K562 (cell line): Measurements from ENCODE around the gene STX3. TPM values are rescaled to one million over a fixed set of nuclear protein-coding genes. Genes with fewer than 3 reads are reported as not detected.

Experiments used
- ARID1B ChIP-seq: fragments of 450-650 bp; IDR thresholded peaks from 2 replicates; pipeline ENCODE4 v1.6.1; 2016; ENCODE audit warnings: antibody characterized with exemption, mild to moderate bottlenecking, inconsistent platforms
- ATF3 ChIP-seq, 2 experiments: fragments of 450-650 bp in 1 of 2; sonication (generic) in 1 of 2; formaldehyde crosslinking in 1 of 2; IDR thresholded peaks in 1 of 2; conservative IDR thresholded peaks in 1 of 2; 2 replicates each; pipeline versions ENCODE4 v1.6.1 to v1.8.1; 2016 to 2023; ENCODE audit warnings: mild to moderate bottlenecking in 2 of 2, moderate library complexity in 2 of 2, inconsistent platforms in 1 of 2, missing genetic modification reagents in 1 of 2
- CBFA2T3 ChIP-seq: fragments of 450-650 bp; IDR thresholded peaks from 2 replicates; pipeline ENCODE4 v1.6.1; 2017
- CTBP1 ChIP-seq: fragments of 450-650 bp; IDR thresholded peaks from 2 replicates; pipeline ENCODE4 v1.6.1; 2016; ENCODE audit warnings: borderline replicate concordance
- DACH1 ChIP-seq: fragments of 450-650 bp; IDR thresholded peaks from 2 replicates; pipeline ENCODE4 v1.6.1; 2018; ENCODE audit not compliant: partially characterized antibody
- DPF2 ChIP-seq: fragments of 450-650 bp; IDR thresholded peaks from 2 replicates; pipeline ENCODE4 v1.6.1; 2016
- FOS ChIP-seq: IDR thresholded peaks from 3 replicates; pipeline ENCODE4 v1.6.1; 2011; ENCODE audit not compliant: insufficient read length; ENCODE audit errors: extremely low read depth
- FOXA3 ChIP-seq, 2 experiments: fragments of 450-650 bp in 1 of 2; sonication (generic) in 1 of 2; formaldehyde crosslinking; IDR thresholded peaks in 1 of 2; conservative IDR thresholded peaks in 1 of 2; 2 replicates each; pipeline versions ENCODE4 v1.4.0 to v1.8.0; 2020 to 2022; ENCODE audit warnings: mild to moderate bottlenecking in 2 of 2, missing genetic modification reagents in 1 of 2
- HDAC1 ChIP-seq, 2 experiments: fragments of 450-650 bp; IDR thresholded peaks; 2 replicates each; pipeline ENCODE4 v1.6.1; 2016 to 2017; ENCODE audit warnings: inconsistent platforms in 1 of 2, mild to moderate bottlenecking in 1 of 2, moderate library complexity in 1 of 2
- HMBOX1 ChIP-seq: sonication (generic); IDR thresholded peaks from 2 replicates; pipeline ENCODE4 v1.6.1; 2016
- HNRNPUL1 ChIP-seq: fragments of 200-400 bp; formaldehyde crosslinking; IDR thresholded peaks from 2 replicates; pipeline ENCODE4 v1.6.1; 2017; ENCODE audit warnings: low read length
- LEF1 ChIP-seq: fragments of 450-650 bp; IDR thresholded peaks from 2 replicates; pipeline ENCODE4 v1.6.1; 2016; ENCODE audit warnings: mild to moderate bottlenecking
- MTA3 ChIP-seq: fragments of 450-650 bp; formaldehyde crosslinking; IDR thresholded peaks from 2 replicates; pipeline ENCODE4 v1.6.1; 2017; ENCODE audit warnings: mild to moderate bottlenecking, borderline replicate concordance
- NFE2 ChIP-seq: IDR thresholded peaks from 2 replicates; pipeline ENCODE4 v1.6.1; 2014; ENCODE audit warnings: antibody characterized with exemption, low read depth
- RCOR1 ChIP-seq, 2 experiments: IDR thresholded peaks; 2 replicates each; pipeline ENCODE4 v1.6.1; 2012; ENCODE audit warnings: low read depth in 2 of 2, low read length in 2 of 2, borderline replicate concordance in 1 of 2, improper control_type of control experiment in 1 of 2
- SMARCE1 ChIP-seq: fragments of 450-650 bp; IDR thresholded peaks from 2 replicates; pipeline ENCODE4 v1.7.1; 2016; ENCODE audit warnings: mild to moderate bottlenecking
- SNRNP70 ChIP-seq: fragments of 200-400 bp; formaldehyde crosslinking; optimal IDR thresholded peaks from 2 replicates; pipeline ENCODE3; 2017; ENCODE audit warnings: low read depth, low read length
- ZBTB12 ChIP-seq: fragments of 250-450 bp; sonication (Bioruptor Pico); IDR thresholded peaks from 2 replicates; pipeline ENCODE4 v1.4.0; 2020
- ZNF316 ChIP-seq: fragments of 450-650 bp; IDR thresholded peaks from 2 replicates; pipeline ENCODE4 v1.6.1; 2016
- polyA plus RNA-seq, 8 experiments: library from polyadenylated mRNA; depleted of rRNA in 4 of 8; stranded (reverse) in 5 of 8; unstranded in 3 of 8; fragments of >200 nt; fragmentation: Nextera tagmentation in 2 of 8; fragmentation: Illumina TruSeq in 1 of 8; extraction: Ambion mirVana in 2 of 8; extraction: Trizol in 1 of 8; gene quantifications; 2 replicates each; pipeline versions ENCODE4 v1.2.1 to v1.2.3, GENCODE V29; 2011 to 2014; ENCODE audit warnings: inconsistent platforms in 1 of 8, missing spikeins in 1 of 8
- total RNA-seq, 7 experiments: library from RNA; depleted of rRNA in 6 of 7; stranded (reverse); fragments of >200 nt in 6 of 7; fragmentation: Illumina TruSeq in 2 of 7; extraction: Trizol in 2 of 7; gene quantifications; 2 replicates each; pipeline versions ENCODE4 v1.2.1 to v1.2.3, GENCODE V29; 2011 to 2021; ENCODE audit warnings: low replicate concordance in 1 of 7

STX3 gene
- total and polyA plus RNA-seq, 9 of the 15 experiments (the other 6 are each of a cell fraction or from before 2014, with no cell fraction given), result 12.0 to 91.6 (median 48.7) TPM

GRCh38 chr11:59776210-59777066 is 21.3 kb downstream of the STX3 start (continued):
- TF ChIP-seq FOXA3 (CRISPR knock-in tag; conservative IDR thresholded peaks at IDR 0.05 in 1 of 2, IDR thresholded peaks at IDR 0.05 in 1 of 2), result peak in 1 of 2 experiments; percentile 44; a peak in 2 of 4 replicates
- TF ChIP-seq SMARCE1, result peak; percentile 68; the same call in 1 of the 2 replicates
- TF ChIP-seq HNRNPUL1, result no peak
- no peak for TF ChIP-seq LEF1
- TF ChIP-seq RCOR1 (IDR thresholded peaks at IDR 0.05; ENCODE audit: borderline replicate concordance in 1 of 2, low read depth in 2 of 2, low read length in 2 of 2), result peak; percentile 46 to 91; a peak in 2 of 4 replicates
- peak; percentile 46; the same call in 1 of the 2 replicates for TF ChIP-seq CTBP1
- no peak for TF ChIP-seq SNRNP70
- TF ChIP-seq DPF2, result 0 out of 2 replicates have a peak, but pooled peaks have one; percentile 50
- no peak for TF ChIP-seq DACH1
- peak; percentile 73 for TF ChIP-seq ARID1B
- no peak for TF ChIP-seq MTA3
- TF ChIP-seq NFE2, result 0 out of 2 replicates have a peak, but pooled peaks have one; percentile 6
- peak; percentile 61; the same call in 1 of the 2 replicates for TF ChIP-seq HMBOX1
- TF ChIP-seq ZNF316, result no peak
- peak; percentile 52 for TF ChIP-seq CBFA2T3
- no peak for TF ChIP-seq ZBTB12 (CRISPR knock-in tag)
- peak; percentile 87 for TF ChIP-seq ATF3 (IDR thresholded peaks at IDR 0.05)
- TF ChIP-seq ATF3 (CRISPR knock-in tag; conservative IDR thresholded peaks at IDR 0.05), result no peak
- TF ChIP-seq FOS, result peak; percentile 63
- TF ChIP-seq HDAC1 (IDR thresholded peaks at IDR 0.05), result peak in 1 of 2 experiments; percentile 57; a peak in 1 of 4 replicates
- TF ChIP-seq, all 486 proteins: peak for 27
